ENCODE results near the gene RBMS3. TPM values are rescaled to one million over a fixed set of nuclear protein-coding genes. Genes with fewer than 3 reads are reported as not detected.

RBMS3 gene
- total RNA-seq, 1 experiment from 2014 or later: 0.42 TPM

GRCh38 chr3:29373131-29373680 lies 92.3 kb downstream of the RBMS3 start:
- H3K4me1 ChIP-seq (ENCODE audit: control insufficient read depth in 1 of 2, insufficient read depth in 2 of 2, low read length in 2 of 2): no peaks in the 10 kb centered on the region
- TF ChIP-seq FOSL1 (IDR thresholded peaks at IDR 0.05; ENCODE audit: low read depth) (no peak), JUND (IDR thresholded peaks at IDR 0.05) (no peak), SRF (IDR thresholded peaks at IDR 0.05; ENCODE audit: low read depth) (no peak), POLR2A (IDR thresholded peaks at IDR 0.05; ENCODE audit: borderline replicate concordance, extremely low read depth, insufficient read depth, insufficient read length) (no peak), EZH2 (IDR thresholded peaks at IDR 0.05) (no peak), SP1 (IDR thresholded peaks at IDR 0.05; ENCODE audit: low read depth) (no peak), REST (IDR thresholded peaks at IDR 0.05; ENCODE audit: low read depth) (no peak), POLR2AphosphoS5 (IDR thresholded peaks at IDR 0.05; ENCODE audit: low read depth, low read length) (no peak), RAD21 (IDR thresholded peaks at IDR 0.05; ENCODE audit: low read depth) (no peak), CEBPB (IDR thresholded peaks at IDR 0.05; ENCODE audit: low read depth) (no peak), CBX3 (IDR thresholded peaks at IDR 0.05; ENCODE audit: low read depth) (no peak), EZH2phosphoT487 (IDR thresholded peaks at IDR 0.05; ENCODE audit: borderline replicate concordance) (no peak), YY1 (IDR thresholded peaks at IDR 0.05; ENCODE audit: extremely low read depth, insufficient replicate concordance, low read depth, low read length) (no peak), ZFX (IDR thresholded peaks at IDR 0.05) (no peak), TCF7L2 (IDR thresholded peaks at IDR 0.05; ENCODE audit: borderline replicate concordance, extremely low read depth, insufficient read depth, insufficient read length) (no peak), ZNF274 (IDR thresholded peaks at IDR 0.05; ENCODE audit: low read depth, low read length) (no peak), EGR1 (IDR thresholded peaks at IDR 0.05; ENCODE audit: low read depth) (no peak)
- TF ChIP-seq, protein P1, sequence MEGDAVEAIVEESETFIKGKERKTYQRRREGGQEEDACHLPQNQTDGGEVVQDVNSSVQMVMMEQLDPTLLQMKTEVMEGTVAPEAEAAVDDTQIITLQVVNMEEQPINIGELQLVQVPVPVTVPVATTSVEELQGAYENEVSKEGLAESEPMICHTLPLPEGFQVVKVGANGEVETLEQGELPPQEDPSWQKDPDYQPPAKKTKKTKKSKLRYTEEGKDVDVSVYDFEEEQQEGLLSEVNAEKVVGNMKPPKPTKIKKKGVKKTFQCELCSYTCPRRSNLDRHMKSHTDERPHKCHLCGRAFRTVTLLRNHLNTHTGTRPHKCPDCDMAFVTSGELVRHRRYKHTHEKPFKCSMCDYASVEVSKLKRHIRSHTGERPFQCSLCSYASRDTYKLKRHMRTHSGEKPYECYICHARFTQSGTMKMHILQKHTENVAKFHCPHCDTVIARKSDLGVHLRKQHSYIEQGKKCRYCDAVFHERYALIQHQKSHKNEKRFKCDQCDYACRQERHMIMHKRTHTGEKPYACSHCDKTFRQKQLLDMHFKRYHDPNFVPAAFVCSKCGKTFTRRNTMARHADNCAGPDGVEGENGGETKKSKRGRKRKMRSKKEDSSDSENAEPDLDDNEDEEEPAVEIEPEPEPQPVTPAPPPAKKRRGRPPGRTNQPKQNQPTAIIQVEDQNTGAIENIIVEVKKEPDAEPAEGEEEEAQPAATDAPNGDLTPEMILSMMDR (IDR thresholded peaks at IDR 0.05 in 2 of 3, conservative IDR thresholded peaks at IDR 0.05 in 1 of 3; ENCODE audit: borderline replicate concordance in 1 of 3, insufficient read depth in 1 of 3, low read depth in 2 of 3, low read length in 2 of 3): no peak
- TF ChIP-seq, protein P2, sequence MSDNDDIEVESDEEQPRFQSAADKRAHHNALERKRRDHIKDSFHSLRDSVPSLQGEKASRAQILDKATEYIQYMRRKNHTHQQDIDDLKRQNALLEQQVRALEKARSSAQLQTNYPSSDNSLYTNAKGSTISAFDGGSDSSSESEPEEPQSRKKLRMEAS (IDR thresholded peaks at IDR 0.05): no peak
- TF ChIP-seq, protein P3, sequence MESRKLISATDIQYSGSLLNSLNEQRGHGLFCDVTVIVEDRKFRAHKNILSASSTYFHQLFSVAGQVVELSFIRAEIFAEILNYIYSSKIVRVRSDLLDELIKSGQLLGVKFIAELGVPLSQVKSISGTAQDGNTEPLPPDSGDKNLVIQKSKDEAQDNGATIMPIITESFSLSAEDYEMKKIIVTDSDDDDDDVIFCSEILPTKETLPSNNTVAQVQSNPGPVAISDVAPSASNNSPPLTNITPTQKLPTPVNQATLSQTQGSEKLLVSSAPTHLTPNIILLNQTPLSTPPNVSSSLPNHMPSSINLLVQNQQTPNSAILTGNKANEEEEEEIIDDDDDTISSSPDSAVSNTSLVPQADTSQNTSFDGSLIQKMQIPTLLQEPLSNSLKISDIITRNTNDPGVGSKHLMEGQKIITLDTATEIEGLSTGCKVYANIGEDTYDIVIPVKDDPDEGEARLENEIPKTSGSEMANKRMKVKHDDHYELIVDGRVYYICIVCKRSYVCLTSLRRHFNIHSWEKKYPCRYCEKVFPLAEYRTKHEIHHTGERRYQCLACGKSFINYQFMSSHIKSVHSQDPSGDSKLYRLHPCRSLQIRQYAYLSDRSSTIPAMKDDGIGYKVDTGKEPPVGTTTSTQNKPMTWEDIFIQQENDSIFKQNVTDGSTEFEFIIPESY (IDR thresholded peaks at IDR 0.05; ENCODE audit: extremely low read depth, insufficient replicate concordance, low read length): no peak
- no peak overlapping the region for H3K4me3 ChIP-seq (replicated peaks in 1 of 2; ENCODE audit: low read depth in 1 of 2, low read length in 2 of 2)
- no peak overlapping the region for H3K9ac ChIP-seq (ENCODE audit: low read length)
- no TSS peak for BruUV-seq (replicated peaks)
- ATAC-seq (no peak), DNase-seq (ENCODE audit: low read depth, low spot score) (no peak)
- ChIA-PET CTCF (no interaction called here), POLR2A (no interaction called here), RAD21 (ENCODE audit: low non-redundant PET in 1 of 2, low total read pairs in 2 of 2, uncharacterized antibody in 2 of 2, unreplicated experiment in 2 of 2) (no interaction called here)
- intact Hi-C loops (cut with micrococcal nuclease): no loop called here
- no peaks in the 10 kb centered on the region for H3K79me2 ChIP-seq (ENCODE audit: insufficient read depth, low read length)
- no peaks in the 10 kb centered on the region for H3K36me3 ChIP-seq (ENCODE audit: control insufficient read depth in 1 of 2, insufficient read depth in 2 of 2, low read length in 2 of 2)
- no peak overlapping the region for H3K27ac ChIP-seq (ENCODE audit: low read depth, low read length)
- H3K27me3 ChIP-seq (ENCODE audit: insufficient read depth, low read length): 0 out of 2 replicates have a peak, but pooled peaks cover 2% of the 10 kb centered on the region
- H3K9me2 ChIP-seq (ENCODE audit: insufficient read depth): no peaks in the 10 kb centered on the region
- no peak overlapping the region for H2AFZ ChIP-seq (ENCODE audit: low read depth, low read length, poor library complexity, severe bottlenecking)
- H4K20me1 ChIP-seq (ENCODE audit: insufficient read depth): no peaks in the 10 kb centered on the region
- no peak overlapping the region for H3K4me2 ChIP-seq (ENCODE audit: low read length)
- H3K9me3 ChIP-seq (ENCODE audit: control insufficient read depth in 1 of 2, insufficient read depth in 1 of 2, low read depth in 1 of 2, low read length in 2 of 2): no peaks in the 10 kb centered on the region

Measured in HCT116 (cell line).